Kidney (tissue), 14 donors: ENCODE measurements around the gene AMIGO1. TPM values are rescaled to one million over a fixed set of nuclear protein-coding genes. Genes with fewer than 3 reads are reported as not detected.

Source experiments
- DNase-seq, 5 donors: peaks; one replicate each; pipeline ENCODE4 v3.0.0-alpha.2; 2013 to 2020
- FAIRE-seq: peaks from 2 replicates; lab custom pipeline; 2012; peaks lifted over from hg19 to GRCh38; lab: Jason Lieb, UNC
- H3K27ac ChIP-seq, 2 donors: one replicate each; pipeline ENCODE4 v1.7.0; 2013; ENCODE audit warnings: low read depth in 2 of 2, low read length in 2 of 2, inconsistent platforms in 1 of 2
- H3K27me3 ChIP-seq: one replicate; pipeline ENCODE4 v1.7.1; 2013; ENCODE audit warnings: low read length, inconsistent platforms; ENCODE audit not compliant: control insufficient read depth, insufficient read depth
- H3K36me3 ChIP-seq, 3 donors: one replicate each; pipeline versions ENCODE4 v1.7.0 to v1.7.1; 2013; ENCODE audit warnings: low read length in 3 of 3, control low read depth in 1 of 3, inconsistent platforms in 1 of 3; ENCODE audit not compliant: insufficient read depth in 3 of 3, control insufficient read depth in 2 of 3
- H3K4me1 ChIP-seq, 3 donors: one replicate each; pipeline versions ENCODE4 v1.7.0 to v1.7.1; 2013; ENCODE audit warnings: low read length in 3 of 3, inconsistent platforms in 1 of 3, low read depth in 1 of 3; ENCODE audit not compliant: control insufficient read depth in 2 of 3, insufficient read depth in 2 of 3
- H3K4me3 ChIP-seq, 3 donors: one replicate each; pipeline versions ENCODE4 v1.7.0 to v1.8.1; 2013; ENCODE audit warnings: low read length in 3 of 3, control low read depth in 1 of 3, inconsistent platforms in 1 of 3
- H3K9ac ChIP-seq, 3 donors: one replicate each; pipeline versions ENCODE4 v1.7.0 to v1.7.1; 2013; ENCODE audit warnings: low read length in 3 of 3, control low read depth in 1 of 3, inconsistent platforms in 1 of 3
- H3K9me3 ChIP-seq, 3 donors: one replicate each; pipeline versions ENCODE4 v1.7.0 to v1.7.1; 2013; ENCODE audit warnings: low read length in 3 of 3, control low read depth in 1 of 3, inconsistent platforms in 1 of 3; ENCODE audit not compliant: control insufficient read depth in 2 of 3, insufficient read depth in 1 of 3
- CTCF ChIP-seq: IDR thresholded peaks from 3 replicates; pipeline ENCODE4 v1.5.1; 2012; ENCODE audit warnings: mild to moderate bottlenecking, moderate library complexity, borderline replicate concordance; ENCODE audit not compliant: insufficient read depth; ENCODE audit errors: extremely low read depth
- intact Hi-C: fragments of 100-400 bp; cut with DNase I; formaldehyde crosslinking; loops from one replicate; pipeline ENCODE4 v1.11.1; 2022
- polyA plus RNA-seq: library from polyadenylated mRNA; stranded (reverse); fragments of 350-450 nt; fragmentation: Illumina TruSeq; extraction: RNeasy Lipid Tissue Mini Kit (QIAGEN cat#74804); gene quantifications from one replicate; pipeline ENCODE4 v1.2.3, GENCODE V29; 2014; ENCODE audit warnings: low read depth, low replicate concordance; ENCODE audit not compliant: insufficient read depth
- total RNA-seq: library from RNA; stranded (reverse); fragmentation: NEBNext Ultra II Directional; extraction: Animal tissue kit (Norgen Biotek cat#: 25700); gene quantifications from one replicate; pipeline ENCODE4 v1.2.1, GENCODE V29; 2021
- donor health status: control.
- donor health status: control.
- donor health status: control.
- donor health status: control.
- donor health status: control.
- donor health status: DM: yes; HTN: yes; CAD: no.
- donor health status: Normal renal cell carcinoma (clear cell type).

The AMIGO1 gene
- total and polyA plus RNA-seq, 2 donors from 2014 or later, result 5.1 to 8.5 TPM

- peaks cover 0 to 4% (median 0%) of the 10 kb centered on the region in 3 donors for H3K4me1 ChIP-seq
- H3K9ac ChIP-seq, result no peak overlapping the region
- no peak overlapping the region for H3K4me3 ChIP-seq
- DNase-seq (no peak), FAIRE-seq (no peak)
- H3K27ac ChIP-seq, result no peak overlapping the region
- H3K36me3 ChIP-seq, result no peaks in the 10 kb centered on the region
- no peaks in the 10 kb centered on the region for H3K27me3 ChIP-seq
- H3K9me3 ChIP-seq, result no peaks in the 10 kb centered on the region
- intact Hi-C loops, result loop anchor here (10.0 kb wide), 1 partner anchor 89 kb away; no protein-coding TSS in a partner anchor
- TF ChIP-seq CTCF, result no peak
These were observed 26.0 kb upstream of the AMIGO1 start for GRCh38 chr1:109535481-109535880.

GRCh38 chr1:109534307-109534858 is 24.9 kb upstream of the AMIGO1 start:
- Histone ChIP-seq H3K9ac (no peak overlapping the region), H3K4me3 (no peak overlapping the region), H3K36me3 (no peaks in the 10 kb centered on the region), H3K27me3 (no peaks in the 10 kb centered on the region), H3K27ac (no peak overlapping the region), H3K9me3 (no peaks in the 10 kb centered on the region), H3K4me1 (peaks cover 0 to 4% (median 0%) of the 10 kb centered on the region in 3 donors)
- no peak for DNase-seq
- intact Hi-C loops, result loop anchor here (5.0 to 10.0 kb wide), 2 partner anchors 42 to 90 kb away; partner anchors contain the start of gene CYB561D1
- FAIRE-seq, result no peak
- no peak for TF ChIP-seq CTCF

- Histone ChIP-seq H3K36me3 (no peaks in the 10 kb centered on the region), H3K27me3 (no peaks in the 10 kb centered on the region), H3K9me3 (no peaks in the 10 kb centered on the region), H3K27ac (no peak overlapping the region), H3K9ac (peak overlapping the region in 1 of 3 donors; percentile 26), H3K4me3 (peak overlapping the region in 1 of 3 donors; percentile 35), H3K4me1 (peaks cover 0 to 4% (median 0%) of the 10 kb centered on the region in 3 donors)
- FAIRE-seq, result no peak
- intact Hi-C loops, result loop anchor here (5.0 to 10.0 kb wide), 2 partner anchors 40 to 92 kb away; partner anchors contain the start of gene CYB561D1
- peak; percentile 99 for TF ChIP-seq CTCF
- DNase-seq, result peak; percentile 89 to 94 (median 91)
These were observed 23.0 kb upstream of the AMIGO1 start for GRCh38 chr1:109532365-109533136.
